COLO668 (cell line): ENCODE measurements around the gene CDK6.
A peak's percentile ranks its signal among the peaks of the same experiment; 100 is the strongest.

Experiments used
- DNase-seq: peaks from one replicate; lab custom pipeline; 2025; ENCODE audit not compliant: unreplicated experiment; lab: John Stamatoyannopoulos, UW

The CDK6 gene

DNA sequence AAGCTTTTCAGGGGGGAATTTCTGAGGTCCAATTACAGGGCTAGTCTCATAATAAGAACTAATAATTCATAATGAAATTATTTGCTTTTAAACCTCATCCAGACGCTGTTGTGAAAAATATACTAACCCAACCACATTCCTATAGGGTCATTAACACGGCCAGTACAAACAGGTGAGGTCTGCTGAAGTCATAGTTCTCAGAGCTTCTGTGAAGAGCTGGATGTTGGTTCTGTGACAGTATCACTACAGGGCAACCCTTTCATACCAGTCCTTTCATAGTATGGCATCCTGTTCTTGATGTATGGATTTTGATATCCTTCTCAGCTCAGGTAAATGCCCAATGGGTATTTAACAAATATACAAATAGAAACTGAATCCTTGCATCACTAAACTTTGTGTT is 183.8 kb downstream of the CDK6 start:
- no peak for DNase-seq

DNA sequence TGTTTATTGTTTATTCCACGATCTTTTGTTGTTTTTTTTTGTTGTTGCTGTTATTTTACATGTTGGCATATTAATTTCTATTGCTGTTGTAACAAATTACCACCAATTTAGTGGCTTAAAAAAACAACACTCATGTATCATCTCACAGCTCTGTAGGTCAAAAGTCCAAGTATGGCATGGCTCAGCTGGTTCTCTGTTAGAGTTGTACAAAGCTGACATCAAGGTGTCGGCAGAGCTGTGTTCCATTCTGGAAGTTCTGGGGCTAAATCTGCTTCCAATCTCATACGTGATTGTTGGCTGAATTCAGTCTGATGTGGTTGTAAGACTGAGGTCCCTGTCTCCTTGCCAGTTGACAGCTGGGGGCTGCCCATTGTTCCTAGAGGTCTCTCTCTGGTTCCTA is 186.0 kb downstream of the CDK6 start:
- no peak for DNase-seq

DNA sequence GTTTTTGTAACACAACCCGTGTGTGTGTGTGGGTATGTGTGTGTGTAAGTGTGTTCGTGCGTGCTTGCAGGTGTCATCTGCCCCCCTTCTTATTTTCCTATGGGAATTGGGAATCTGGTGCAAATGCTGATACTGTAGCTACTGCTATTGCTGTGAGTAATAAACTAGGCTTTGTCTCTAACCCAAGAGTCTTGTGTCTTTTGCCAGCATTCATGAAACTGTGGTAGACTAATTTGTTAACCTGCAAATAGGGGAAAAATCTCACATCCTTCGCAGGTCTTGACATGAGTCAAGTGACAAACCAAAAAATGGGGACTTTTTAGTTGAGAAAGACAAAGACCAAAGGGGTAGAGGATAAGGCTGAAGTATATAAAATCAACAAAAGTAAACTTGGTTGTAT is 188.3 kb downstream of the CDK6 start:
- no peak for DNase-seq

DNA sequence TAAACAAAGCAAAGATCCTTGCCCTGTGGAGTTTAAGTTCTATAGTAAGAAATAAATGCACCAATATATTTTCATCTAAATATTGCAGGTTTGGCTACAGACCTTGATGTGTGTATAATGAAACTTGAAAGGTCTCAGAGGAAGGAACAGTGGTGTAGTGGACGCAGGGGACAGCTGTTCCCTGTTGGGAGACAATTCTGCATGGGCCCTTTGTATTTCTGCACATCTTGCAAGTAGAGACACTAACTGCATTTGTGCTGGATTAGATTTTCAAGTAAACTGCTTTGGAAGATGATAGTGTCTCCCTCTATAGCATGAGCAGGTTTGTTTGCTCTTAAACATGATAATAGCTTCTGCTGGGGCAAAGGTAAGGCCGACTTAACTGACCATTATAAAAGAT is 188.7 kb downstream of the CDK6 start:
- no peak for DNase-seq

DNA sequence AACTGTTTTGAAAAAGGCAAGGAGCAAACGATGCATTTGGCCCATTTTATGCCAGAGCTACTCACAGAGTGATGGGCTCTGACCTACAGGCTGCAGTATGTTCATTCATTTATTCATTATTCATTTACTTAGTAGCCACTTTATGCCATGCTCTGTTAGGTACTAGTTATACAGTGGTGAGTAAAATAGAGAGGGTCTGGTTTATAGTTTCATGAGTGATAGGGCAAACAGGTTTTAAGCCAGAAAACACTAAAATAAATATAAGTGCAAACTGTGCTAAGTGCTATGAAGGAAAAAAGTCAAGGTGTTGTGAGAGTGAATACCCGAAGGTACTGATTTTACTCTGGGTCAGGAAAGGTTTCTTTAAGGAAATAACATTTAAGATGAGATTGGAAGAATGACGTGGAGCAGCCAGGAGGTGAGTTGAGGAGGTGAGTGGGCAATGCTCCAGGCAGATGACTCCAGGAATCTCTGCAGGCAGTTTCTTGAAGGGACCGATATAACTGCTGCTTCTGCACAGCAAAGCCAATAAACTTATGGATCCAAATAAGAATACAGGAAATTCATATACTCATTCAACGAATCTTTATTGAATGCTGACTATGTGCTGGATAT is 189.3 kb downstream of the CDK6 start:
- no peak for DNase-seq

DNA sequence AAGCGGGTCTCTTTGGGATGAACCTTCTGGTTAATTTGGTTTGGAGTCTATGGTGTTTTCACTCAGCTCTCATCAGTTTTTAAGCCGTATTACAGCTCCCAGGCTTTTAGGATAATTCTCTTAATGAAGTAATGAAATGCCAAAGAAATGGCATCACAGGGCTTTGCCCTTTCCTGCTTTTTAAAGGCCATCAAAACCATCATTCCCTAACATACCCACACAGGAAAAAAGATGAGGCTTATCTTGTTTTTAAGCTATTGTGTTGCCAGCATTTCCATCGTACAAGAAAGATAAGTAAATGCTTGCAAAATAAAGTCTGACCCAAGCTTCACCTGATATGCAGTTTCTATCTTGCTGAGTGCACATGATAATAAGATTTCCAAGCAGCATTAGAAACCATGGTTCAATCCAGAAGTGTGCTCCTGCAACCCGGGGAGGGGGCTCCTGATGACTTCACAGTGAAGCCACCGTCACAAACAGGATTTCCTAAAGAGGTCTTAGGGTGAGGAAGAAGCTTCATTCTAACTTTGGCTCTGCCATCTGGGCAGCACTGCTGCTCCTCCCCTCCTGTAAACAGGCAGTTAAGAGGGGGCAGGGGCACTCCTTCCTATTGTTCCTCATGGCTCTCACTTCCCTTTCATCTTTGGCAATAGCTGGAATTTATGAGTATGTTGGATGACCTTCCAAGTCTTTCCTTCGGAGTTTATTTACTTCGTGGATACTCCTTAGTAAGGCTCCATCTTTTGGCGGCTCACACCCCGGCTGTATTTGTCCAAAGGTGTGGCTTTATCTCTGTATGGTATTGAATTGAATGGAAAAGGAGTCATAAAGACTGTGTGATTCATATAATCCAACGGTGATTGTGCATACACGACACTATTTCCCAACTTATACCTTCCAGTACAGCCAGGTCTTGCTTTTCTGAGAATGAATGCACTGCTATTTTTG is 191.0 kb downstream of the CDK6 start:
- DNase-seq: peak; percentile 9

DNA sequence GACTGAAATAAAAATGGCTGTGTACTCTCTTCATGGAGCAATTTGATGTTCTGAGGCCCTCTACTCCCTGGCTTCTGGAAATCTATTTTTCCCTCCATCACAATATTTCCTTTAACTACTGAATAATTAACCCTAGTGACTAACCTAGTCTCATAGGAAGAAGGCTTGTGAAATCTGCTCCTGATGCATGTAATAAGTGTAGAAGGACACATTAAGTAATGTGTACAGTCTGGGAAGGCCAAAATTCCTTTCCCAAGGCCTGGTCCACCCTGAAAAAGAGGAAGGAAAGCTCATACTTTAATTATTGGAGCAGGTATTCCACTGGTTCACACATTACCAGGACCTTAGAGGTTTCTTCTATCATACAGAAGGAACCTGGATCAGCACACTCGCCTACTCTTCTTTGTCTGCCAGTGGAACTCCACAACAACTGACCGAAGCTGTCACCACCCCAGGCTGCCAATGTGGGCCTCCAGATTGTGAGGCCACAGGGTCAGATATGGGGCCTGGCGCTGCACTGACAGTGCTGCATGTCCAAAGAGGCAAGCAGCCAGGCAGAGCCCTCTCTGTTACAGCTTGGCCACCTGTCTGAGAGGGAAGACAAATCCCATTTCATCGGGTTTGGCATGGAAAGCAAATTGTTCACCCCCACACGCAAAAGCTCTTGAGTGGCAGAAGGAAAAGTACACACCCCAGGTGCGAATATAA is 191.8 kb downstream of the CDK6 start:
- no peak for DNase-seq

DNA sequence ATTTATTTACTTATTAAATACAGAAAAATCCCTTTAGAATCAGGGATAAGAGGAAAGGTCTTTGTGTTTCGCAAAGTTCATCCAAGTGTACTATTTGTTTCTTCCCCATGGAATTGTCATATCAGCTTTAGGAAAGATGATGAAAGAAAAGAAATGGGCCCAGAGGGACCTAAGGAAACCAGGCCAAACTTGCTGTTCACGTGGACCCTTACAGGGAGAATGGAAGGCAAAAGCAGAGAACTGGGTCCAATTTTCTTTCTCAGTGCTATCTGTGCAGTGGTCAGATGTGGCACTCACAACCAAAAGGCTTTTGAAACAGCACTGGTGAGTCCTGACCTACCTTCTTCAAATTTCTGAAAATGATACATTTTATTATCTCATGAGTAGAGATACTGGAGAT is 192.6 kb downstream of the CDK6 start:
- no peak for DNase-seq

DNA sequence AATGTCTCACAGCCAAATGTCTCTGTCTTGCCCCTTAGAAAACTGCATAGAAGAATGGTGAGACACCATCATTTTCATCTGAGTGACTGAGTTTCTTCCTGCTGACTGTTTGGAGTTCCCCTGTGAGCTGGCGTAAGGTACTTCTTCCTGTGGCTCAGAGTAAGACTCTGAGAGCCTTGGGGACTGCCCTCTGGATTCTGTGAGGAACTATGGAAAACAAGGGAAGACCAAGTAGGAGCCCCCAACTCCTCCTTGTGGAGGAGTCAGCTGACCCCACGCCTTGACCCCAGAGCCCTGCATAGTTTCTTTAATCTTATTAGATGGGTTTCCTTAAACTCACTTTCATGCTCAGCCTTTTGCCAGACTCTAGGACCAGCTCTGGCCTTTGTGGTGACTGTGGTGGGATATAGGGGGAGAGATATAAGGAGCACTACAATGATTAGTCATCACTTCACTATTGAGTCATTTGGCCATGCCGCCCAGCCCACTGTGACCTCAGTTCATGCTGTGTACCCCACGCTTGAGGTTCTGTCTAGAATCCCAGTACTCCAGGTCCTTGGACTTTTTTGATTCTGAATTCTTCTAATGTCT is 194.4 kb downstream of the CDK6 start:
- DNase-seq: no peak

DNA sequence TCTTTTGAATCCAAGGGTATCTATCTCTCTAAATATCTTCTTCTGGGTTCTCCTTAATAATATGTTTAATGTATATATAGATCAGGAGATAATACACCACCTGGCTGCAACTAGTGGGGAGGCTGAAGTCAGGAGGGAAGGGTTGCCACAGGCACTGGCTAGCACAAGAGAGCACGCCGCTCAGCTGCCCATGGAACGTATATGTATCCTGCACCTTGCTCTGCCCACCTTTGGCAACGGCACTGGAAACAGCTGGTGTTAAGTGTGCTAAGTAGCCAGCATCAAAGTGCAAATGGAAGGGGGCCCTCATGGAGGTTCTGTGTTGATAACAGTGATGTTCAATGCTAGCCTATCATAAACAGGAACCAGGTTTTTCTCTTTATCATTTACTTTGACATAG is 196.4 kb downstream of the CDK6 start:
- DNase-seq: no peak

DNA sequence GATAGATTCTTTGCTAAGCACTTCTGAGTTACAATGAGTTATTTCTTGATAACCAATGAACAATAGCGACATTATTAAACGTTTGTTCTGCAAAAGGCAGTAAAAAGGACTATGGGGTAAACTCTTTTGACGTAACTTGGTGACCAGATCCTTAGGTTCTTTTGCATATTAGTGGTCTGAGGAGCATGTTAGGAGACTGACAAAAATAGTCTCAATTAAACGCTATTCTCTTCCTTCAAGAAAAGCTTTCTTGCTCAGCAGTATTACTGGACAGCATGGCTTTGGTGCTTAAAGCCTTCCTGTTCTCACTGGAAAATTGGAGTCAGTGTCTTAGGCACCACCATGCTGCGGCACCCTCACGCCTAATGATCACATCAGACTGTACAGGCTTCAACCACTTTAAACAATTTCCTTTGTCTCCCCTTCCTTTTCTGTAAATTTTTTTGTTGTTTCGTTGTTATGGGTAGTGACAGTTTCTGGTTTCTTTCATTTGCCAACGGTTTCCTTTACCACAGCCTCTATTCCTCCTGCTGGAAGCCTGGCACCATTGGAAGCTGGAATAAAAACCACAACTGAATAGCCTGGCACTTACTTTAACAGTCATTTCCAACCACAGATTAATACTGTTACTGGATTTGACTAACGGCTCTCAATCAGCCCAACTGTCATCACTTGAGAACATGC is 197.0 kb downstream of the CDK6 start:
- no peak for DNase-seq

DNA sequence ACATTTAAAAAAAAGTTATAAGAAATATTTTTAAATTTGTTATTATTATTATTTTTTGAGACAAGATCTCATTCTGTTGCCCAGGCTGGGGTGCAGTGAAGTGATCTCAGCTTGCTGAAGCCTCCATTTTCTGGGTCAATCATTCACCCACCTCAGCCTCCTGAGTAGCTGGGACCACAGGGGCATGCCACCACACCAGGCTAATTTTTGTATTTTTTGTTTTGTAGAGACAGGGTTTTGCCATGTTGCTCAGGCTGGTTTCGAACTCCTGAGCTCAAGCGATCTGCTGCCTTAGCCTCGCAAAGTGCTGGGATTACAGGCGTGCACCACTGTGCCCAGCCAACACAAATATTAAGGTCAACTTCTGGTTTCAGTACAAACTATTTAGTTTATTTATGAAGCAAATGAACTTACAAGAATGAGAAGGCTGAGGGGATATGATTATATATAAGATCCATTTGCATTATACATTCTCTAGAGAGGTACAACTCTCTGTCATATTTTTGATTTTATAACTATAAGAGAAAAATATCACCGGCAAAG is 200.3 kb downstream of the CDK6 start:
- no peak for DNase-seq

DNA sequence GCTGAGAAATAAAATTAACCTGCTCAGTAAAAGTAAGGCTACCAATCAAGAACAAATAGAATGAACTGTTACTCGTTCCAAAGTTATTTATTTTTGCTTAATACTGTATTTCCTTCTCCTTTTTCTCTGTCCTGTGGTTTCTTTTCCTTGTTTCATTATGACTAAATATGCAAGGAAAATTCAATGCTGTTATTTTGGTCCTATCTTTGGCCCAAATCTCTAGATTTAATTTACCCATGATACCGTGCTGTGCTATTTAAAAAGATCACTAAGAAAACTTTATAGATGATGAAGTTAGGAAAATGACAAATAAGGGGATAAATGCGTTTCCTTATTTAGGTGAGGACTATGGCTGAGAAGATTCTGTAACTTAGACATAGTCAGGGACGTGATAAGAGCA is 200.8 kb downstream of the CDK6 start:
- DNase-seq: no peak

DNA sequence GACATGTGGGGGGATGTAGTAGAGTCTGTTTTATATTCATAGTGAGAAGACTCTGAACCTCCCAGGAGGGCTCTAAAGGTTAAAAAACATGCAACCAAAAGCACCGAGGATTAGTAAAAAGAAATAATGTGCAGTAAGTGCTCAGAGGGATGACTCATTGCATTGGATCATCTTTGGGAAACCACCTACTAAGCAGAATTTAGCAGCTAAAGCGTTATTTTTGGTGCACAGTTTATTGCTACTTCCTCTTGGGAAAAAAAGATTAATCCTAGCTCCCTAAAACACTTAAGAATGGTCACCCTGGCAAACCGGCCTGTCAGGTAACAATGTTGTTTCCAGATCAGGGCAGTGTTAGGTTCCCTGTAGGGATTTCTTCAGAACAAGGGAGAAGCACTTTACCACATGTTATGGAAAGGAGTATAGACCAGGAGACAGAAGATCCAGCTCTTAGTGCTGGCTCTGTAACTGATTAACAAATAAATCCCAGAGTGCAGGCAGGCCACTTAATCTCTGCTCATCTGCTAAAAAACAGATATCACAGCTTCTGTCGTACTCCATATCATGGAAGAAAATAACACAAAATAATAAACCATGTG is 201.4 kb downstream of the CDK6 start:
- DNase-seq: no peak

DNA sequence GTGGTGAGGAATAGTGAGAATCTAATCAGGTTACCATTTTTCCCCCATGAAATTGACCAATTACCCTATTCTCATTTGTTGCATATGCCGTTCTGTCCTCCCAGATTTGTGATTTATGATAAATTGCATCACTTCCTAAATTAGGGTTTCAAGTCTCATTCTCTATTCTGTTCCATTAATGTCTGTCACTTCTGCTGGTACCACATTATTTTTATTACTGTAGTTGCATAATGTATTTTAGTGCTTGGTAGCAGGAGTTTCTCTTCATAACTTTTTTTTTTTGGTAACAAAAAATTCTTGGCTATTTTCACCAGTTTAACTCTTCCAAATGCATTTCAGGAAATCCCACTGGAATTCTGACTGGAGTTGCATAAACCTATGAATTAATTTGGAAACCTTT is 202.2 kb downstream of the CDK6 start:
- no peak for DNase-seq

DNA sequence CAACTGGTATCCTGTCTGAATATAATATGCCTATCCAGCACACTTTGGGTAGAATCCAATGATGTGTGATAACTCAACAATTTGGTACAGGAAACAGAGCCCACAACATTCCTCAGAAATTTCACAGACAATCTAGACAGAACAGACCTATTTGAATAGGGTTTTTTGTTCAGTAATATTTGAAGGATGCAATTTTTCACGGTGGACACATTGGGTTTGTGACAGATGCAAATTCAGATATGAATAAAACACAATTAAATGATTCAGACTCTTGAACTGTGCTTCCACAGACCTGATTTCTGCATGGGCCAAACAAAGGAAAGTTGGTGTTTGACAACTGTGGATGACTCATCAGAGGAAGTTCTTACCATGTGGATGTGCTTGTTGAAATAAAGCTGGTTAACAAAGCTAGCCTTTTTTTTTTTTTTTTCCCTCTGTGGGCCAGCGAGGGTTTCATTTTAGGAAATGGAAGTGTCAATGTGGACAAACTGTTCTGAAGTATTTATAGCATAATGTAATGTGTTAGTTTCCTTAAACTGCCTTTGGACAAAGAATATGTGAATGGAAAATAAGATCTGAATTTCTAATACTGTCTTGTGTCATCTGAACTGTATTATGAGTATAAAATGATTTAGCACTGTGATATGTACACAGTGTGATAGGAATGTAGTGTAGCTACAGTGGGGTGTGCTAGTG is 203.0 kb downstream of the CDK6 start:
- DNase-seq: peak; percentile 34

DNA sequence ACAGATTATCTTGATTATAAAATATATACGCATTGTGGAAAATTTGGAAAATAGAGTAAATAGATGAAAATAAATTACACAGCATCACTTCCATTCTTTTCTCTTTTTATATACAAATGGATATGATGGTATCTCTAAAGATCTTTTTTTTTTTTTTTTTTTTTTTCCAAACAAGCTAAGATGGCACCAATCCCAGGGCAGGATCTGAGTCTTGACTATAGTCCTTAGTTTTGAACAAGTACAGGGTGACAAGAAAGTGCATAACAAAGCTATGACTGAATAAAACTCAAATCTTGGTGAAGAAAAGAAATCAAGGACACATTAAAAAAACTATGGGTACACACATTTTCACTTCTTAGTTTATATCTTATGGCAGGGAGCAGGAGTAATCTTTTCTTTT is 203.6 kb downstream of the CDK6 start:
- DNase-seq: no peak

DNA sequence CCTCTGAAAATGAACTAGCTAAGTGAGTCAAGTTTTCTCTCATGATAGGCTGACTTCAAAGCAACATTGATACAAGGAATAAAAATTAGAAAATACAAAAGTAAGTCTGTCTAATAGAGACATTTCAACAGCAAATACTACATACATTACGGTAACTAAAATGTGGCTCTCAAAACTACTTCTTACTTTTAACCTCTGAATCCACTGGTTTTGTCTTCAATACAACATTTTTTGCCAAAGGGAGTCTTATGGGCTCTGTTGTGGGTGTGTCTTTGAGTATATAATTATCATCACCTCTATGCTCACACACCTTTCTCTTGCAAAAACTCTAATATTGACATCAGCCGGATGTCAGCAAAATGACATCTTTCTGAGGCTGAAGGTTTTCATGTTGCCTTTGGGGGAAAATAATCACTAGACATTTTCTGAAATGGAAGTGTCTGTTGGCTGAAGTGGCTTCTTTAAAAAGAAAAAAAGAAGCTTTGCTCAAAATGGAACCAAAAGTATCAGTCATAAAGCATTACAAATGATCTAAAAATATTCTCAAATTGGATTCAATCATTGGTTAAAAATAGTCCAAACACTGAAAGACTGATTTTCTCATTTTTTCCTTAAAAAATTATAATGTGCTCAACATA is 204.4 kb downstream of the CDK6 start:
- DNase-seq: no peak
